Measurements from ENCODE around the gene AOC2.
"Not testable (repeated sequence)": the region's sequence is repeated elsewhere in the genome, so short reads cannot be mapped to it uniquely, and the experiment has no call there.

AOC2 gene

GRCh38 chr17:42853968-42854790 is 9.8 kb downstream of the AOC2 start:
- no peak for DNase-seq

- no peak for DNase-seq
Observed at GRCh38 chr17:42855048-42855596, 10.7 kb downstream of the AOC2 start.

GRCh38 chr17:42856093-42856492 is 11.7 kb downstream of the AOC2 start:
- DNase-seq, result not testable (repeated sequence)

- not testable (repeated sequence) for DNase-seq
Observed at GRCh38 chr17:42856516-42856915, 12.1 kb downstream of the AOC2 start.

- no peak for DNase-seq
Observed at GRCh38 chr17:42857389-42857788, 13.0 kb downstream of the AOC2 start.

- DNase-seq, result no peak
Observed at GRCh38 chr17:42865638-42866094, 21.3 kb downstream of the AOC2 start.

GRCh38 chr17:42866216-42866615 is 21.8 kb downstream of the AOC2 start:
- no peak for DNase-seq

GRCh38 chr17:42866631-42867575 is 22.5 kb downstream of the AOC2 start:
- no peak for DNase-seq

- not testable (repeated sequence) for DNase-seq
Observed at GRCh38 chr17:42867694-42868261, 23.4 kb downstream of the AOC2 start.

GRCh38 chr17:42868338-42868737 is 24.0 kb downstream of the AOC2 start:
- DNase-seq, result no peak

GRCh38 chr17:42871647-42872046 is 27.3 kb downstream of the AOC2 start:
- DNase-seq, result no peak

- DNase-seq, result no peak
Observed at GRCh38 chr17:42872251-42872965, 28.0 kb downstream of the AOC2 start.

- DNase-seq, result no peak
Observed at GRCh38 chr17:42873315-42873714, 28.9 kb downstream of the AOC2 start.

- DNase-seq, result not testable (repeated sequence)
Observed at GRCh38 chr17:42873932-42874695, 29.7 kb downstream of the AOC2 start.

GRCh38 chr17:42877037-42877436 is 32.7 kb downstream of the AOC2 start:
- no peak for DNase-seq

GRCh38 chr17:42878123-42878880 is 33.9 kb downstream of the AOC2 start:
- no peak for DNase-seq

- no peak for DNase-seq
Observed at GRCh38 chr17:42878924-42879595, 34.7 kb downstream of the AOC2 start.

GRCh38 chr17:42879596-42879985 is 35.2 kb downstream of the AOC2 start:
- DNase-seq, result no peak

- no peak for DNase-seq
Observed at GRCh38 chr17:42880776-42881310, 36.5 kb downstream of the AOC2 start.

GRCh38 chr17:42881706-42882105 is 37.3 kb downstream of the AOC2 start:
- not testable (repeated sequence) for DNase-seq
